K562 (cell line): ENCODE measurements around the gene PTCH2. TPM values are rescaled to one million over a fixed set of nuclear protein-coding genes. Genes with fewer than 3 reads are reported as not detected.

Experiments
- ATAC-seq: fragments of 200-7000 bp; cut with Tn5 transposase; 3 replicates; pipeline ENCODE4 v1.9.1; 2020; ENCODE audit warnings: moderate library complexity
- BruUV-seq: library from RNA; stranded (reverse); fragments of 400-500 nt; replicated peaks from 2 replicates; lab custom pipeline; 2021; lab: Mats Ljungman, UMichigan
- CTCF ChIA-PET: fragments of 300-600 bp; formaldehyde crosslinking; extraction: SDS; loops from one replicate; lab custom pipeline; 2021; ENCODE audit warnings: low intra/inter-chr PET ratio; lab: Yijun Ruan, JAX
- POLR2A ChIA-PET: fragments of 300-600, 350-650 bp; sonication (Branson Sonifier 250); formaldehyde crosslinking; extraction: SDS; loops from one replicate; lab custom pipeline; 2021; ENCODE audit warnings: antibody characterized with exemption, inconsistent platforms; lab: Yijun Ruan, JAX
- DNase-seq, 4 experiments: peaks; one replicate each; pipeline versions ENCODE4 v3.0.0 to v3.0.0-alpha.2; 2011 to 2018; ENCODE audit warnings: low spot score in 3 of 4, mixed read lengths in 3 of 4; ENCODE audit errors: extremely low read depth in 1 of 4
- FAIRE-seq: peaks from 2 replicates; lab custom pipeline; 2011; peaks lifted over from hg19 to GRCh38; lab: Jason Lieb, UNC
- H2AFZ ChIP-seq: 2 replicates; pipeline ENCODE4 v1.6.0; 2011; ENCODE audit warnings: low read depth, low read length, control low read depth, inconsistent platforms
- H3K27ac ChIP-seq: fragments of 200-600 bp; 3 replicates; pipeline ENCODE4 v1.8.0; 2011; ENCODE audit warnings: low read depth, mild to moderate bottlenecking, control low read depth, inconsistent platforms, low read length, moderate library complexity, mixed read lengths; ENCODE audit errors: extremely low read depth
- H3K27me3 ChIP-seq, 2 experiments: fragments of 300-600 bp in 1 of 2; 2 replicates in 1 of 2; 3 replicates in 1 of 2; pipeline versions ENCODE4 v1.6.0 to v1.8.0; 2011; ENCODE audit warnings: inconsistent platforms in 2 of 2, low read length in 2 of 2, mild to moderate bottlenecking in 1 of 2, mixed read lengths in 1 of 2, moderate library complexity in 1 of 2; ENCODE audit not compliant: control insufficient read depth in 2 of 2, insufficient read depth in 2 of 2
- H3K36me3 ChIP-seq: fragments of 300-600 bp; 3 replicates; pipeline ENCODE4 v1.8.0; 2011; ENCODE audit warnings: mild to moderate bottlenecking, low read length, inconsistent platforms; ENCODE audit not compliant: control insufficient read depth, insufficient read depth
- H3K4me1 ChIP-seq, 2 experiments: fragments of 200-600 bp in 1 of 2; replicated peaks in 1 of 2; 2 replicates in 1 of 2; 3 replicates in 1 of 2; pipeline versions ENCODE4 v1.5.1 to v1.8.0; 2011; ENCODE audit warnings: inconsistent platforms in 2 of 2, low read length in 2 of 2, mild to moderate bottlenecking in 1 of 2, mixed read lengths in 1 of 2, moderate library complexity in 1 of 2; ENCODE audit not compliant: control insufficient read depth in 2 of 2, insufficient read depth in 2 of 2
- H3K4me2 ChIP-seq: 2 replicates; pipeline ENCODE4 v1.6.1; 2011; ENCODE audit warnings: low read length, control low read depth, inconsistent platforms, mixed read lengths; ENCODE audit not compliant: insufficient read depth
- H3K4me3 ChIP-seq: fragments of 200-600 bp; sonication (generic), shearing (Covaris generic); 2 replicates; pipeline ENCODE4 v1.5.1; 2016; ENCODE audit warnings: control low read depth, inconsistent platforms
- H3K79me2 ChIP-seq: fragments of 200-600 bp; 3 replicates; pipeline ENCODE4 v1.8.0; 2011; ENCODE audit warnings: low read length, inconsistent platforms; ENCODE audit not compliant: control insufficient read depth, insufficient read depth
- H3K9ac ChIP-seq, 2 experiments: 2 replicates each; pipeline versions ENCODE4 v1.6.0 to v1.6.1; 2011; ENCODE audit warnings: low read depth in 2 of 2, low read length in 2 of 2, control low read depth in 1 of 2, inconsistent platforms in 1 of 2, mild to moderate bottlenecking in 1 of 2, mixed read lengths in 1 of 2; ENCODE audit not compliant: insufficient read depth in 1 of 2
- H3K9me1 ChIP-seq: one replicate; pipeline ENCODE4 v1.6.0; 2011; ENCODE audit warnings: inconsistent platforms, mild to moderate bottlenecking, low read length, moderate library complexity; ENCODE audit not compliant: control insufficient read depth, insufficient read depth
- H3K9me3 ChIP-seq: replicated peaks from 2 replicates; pipeline ENCODE4 v1.5.1; 2011; ENCODE audit warnings: low read depth, low read length, inconsistent platforms; ENCODE audit not compliant: control insufficient read depth, insufficient read depth
- H4K20me1 ChIP-seq: replicated peaks from 2 replicates; pipeline ENCODE4 v1.6.1; 2011; ENCODE audit warnings: low read length, inconsistent platforms, mixed read lengths; ENCODE audit not compliant: control insufficient read depth, insufficient read depth
- CBFA2T2 ChIP-seq: fragments of 450-650 bp; conservative IDR thresholded peaks from 2 replicates; pipeline ENCODE4 v1.6.1; 2017; ENCODE audit warnings: mild to moderate bottlenecking
- OTX1 ChIP-seq: fragments of 450-650 bp; formaldehyde crosslinking; IDR thresholded peaks from 2 replicates; pipeline ENCODE4 v1.4.0; 2022; ENCODE audit warnings: mild to moderate bottlenecking
- ZNF592 ChIP-seq: fragments of 450-650 bp; IDR thresholded peaks from 2 replicates; pipeline ENCODE4 v1.6.1; 2017; ENCODE audit warnings: antibody characterized with exemption, mild to moderate bottlenecking
- WGBS: fragments of 100-300 bp; shearing (Covaris generic); methylation state at CpG from one replicate; pipeline ENCODE4 v1.1.6; 2016; ENCODE audit warnings: low coverage, mixed read lengths; ENCODE audit not compliant: insufficient coverage; ENCODE audit errors: missing lambda C conversion rate; 5-methylcytosine and 5-hydroxymethylcytosine counted together
- in situ Hi-C: fragments of 300-500 bp; cut with MboI; formaldehyde crosslinking; loops from 4 replicates; pipeline ENCODE4 v1.15.0; 2018; ENCODE audit warnings: inconsistent platforms, mixed read lengths
- intact Hi-C: fragments of 100-400 bp; cut with micrococcal nuclease; formaldehyde crosslinking; loops from 2 replicates; pipeline ENCODE4 v1.14.2; 2022
- polyA plus RNA-seq, 8 experiments: library from polyadenylated mRNA; depleted of rRNA in 4 of 8; stranded (reverse) in 5 of 8; unstranded in 3 of 8; fragments of >200 nt; fragmentation: Nextera tagmentation in 2 of 8; fragmentation: Illumina TruSeq in 1 of 8; extraction: Ambion mirVana in 2 of 8; extraction: Trizol in 1 of 8; gene quantifications; 2 replicates each; pipeline versions ENCODE4 v1.2.1 to v1.2.3, GENCODE V29; 2011 to 2014; ENCODE audit warnings: inconsistent platforms in 1 of 8, missing spikeins in 1 of 8
- total RNA-seq, 7 experiments: library from RNA; depleted of rRNA in 6 of 7; stranded (reverse); fragments of >200 nt in 6 of 7; fragmentation: Illumina TruSeq in 2 of 7; extraction: Trizol in 2 of 7; gene quantifications; 2 replicates each; pipeline versions ENCODE4 v1.2.1 to v1.2.3, GENCODE V29; 2011 to 2021; ENCODE audit warnings: low replicate concordance in 1 of 7

PTCH2 gene
- total and polyA plus RNA-seq, 9 of the 15 experiments (the other 6 are each of a cell fraction or from before 2014, with no cell fraction given) = 0.15 to 27.3 (median 0.48) TPM; not detected in 1

GRCh38 chr1:44881011-44881632, 38.1 kb upstream of the PTCH2 start:
- POLR2A ChIA-PET = interaction anchor here (0.8 to 2.4 kb wide), 5 partner anchors 12 to 159 kb away, joined by 3 to 8 read pairs (median 3); no protein-coding TSS in a partner anchor
- H3K4me1 ChIP-seq = peaks cover 0 to 8% of the 10 kb centered on the region in 2 experiments; a peak in 2 of 5 replicates
- no peak overlapping the region for H3K9ac ChIP-seq
- TF ChIP-seq ZNF592 (no peak), OTX1 (CRISPR knock-in tag) (no peak), CBFA2T2 (no peak)
- H3K27ac ChIP-seq = no peak overlapping the region
- H3K79me2 ChIP-seq = no peaks in the 10 kb centered on the region
- H3K4me3 ChIP-seq = no peak overlapping the region
- DNase-seq (no peak), ATAC-seq (no peak), FAIRE-seq (no peak)
- no peak overlapping the region for H3K4me2 ChIP-seq
- no peak overlapping the region for H2AFZ ChIP-seq
- intact Hi-C loops = no loop called here
- H4K20me1 ChIP-seq = no peaks in the 10 kb centered on the region
- H3K9me1 ChIP-seq = no peaks in the 10 kb centered on the region
- H3K27me3 ChIP-seq = no peaks in the 10 kb centered on the region
- no TSS peak for BruUV-seq
- CTCF ChIA-PET = no interaction called here
- 94% methylated on average over 7 of the region's 7 CpGs for WGBS
- in situ Hi-C loops = no loop called here
- H3K36me3 ChIP-seq = peaks cover 70% of the 10 kb centered on the region
- H3K9me3 ChIP-seq = no peaks in the 10 kb centered on the region
